HepG2 (cell line): ENCODE data around the gene ZNRF3. TPM values are rescaled to one million over a fixed set of nuclear protein-coding genes. Genes with fewer than 3 reads are reported as not detected.

Experiments used
- BCL6 ChIP-seq: IDR thresholded peaks from 2 replicates; pipeline ENCODE4 v1.6.1; 2016; ENCODE audit warnings: missing genetic modification reagents, missing compliant biosample characterization
- BRD4 ChIP-seq: sonication (generic); formaldehyde crosslinking; IDR thresholded peaks from 2 replicates; pipeline ENCODE4 v1.4.0; 2020; ENCODE audit warnings: missing genetic modification reagents
- CCDC6 ChIP-seq: sonication (generic); formaldehyde crosslinking; IDR thresholded peaks from 2 replicates; pipeline ENCODE4 v1.8.1; 2022; ENCODE audit warnings: mild to moderate bottlenecking, missing genetic modification reagents, moderate library complexity
- CREM ChIP-seq, 2 experiments: sonication (generic) in 1 of 2; formaldehyde crosslinking in 1 of 2; IDR thresholded peaks; 2 replicates each; pipeline versions ENCODE4 v1.4.0 to v1.6.1; 2016 to 2020; ENCODE audit warnings: antibody characterized with exemption in 1 of 2, mild to moderate bottlenecking in 1 of 2, missing genetic modification reagents in 1 of 2
- HES4 ChIP-seq: sonication (generic); formaldehyde crosslinking; IDR thresholded peaks from 2 replicates; pipeline ENCODE4 v1.9.0; 2021; ENCODE audit warnings: mild to moderate bottlenecking, missing genetic modification reagents, borderline replicate concordance
- HNF4A ChIP-seq: sonication (generic); formaldehyde crosslinking; IDR thresholded peaks from 2 replicates; pipeline ENCODE4 v1.4.0; 2020; ENCODE audit warnings: missing genetic modification reagents
- HNF4G ChIP-seq, 2 experiments: sonication (generic) in 1 of 2; formaldehyde crosslinking in 1 of 2; IDR thresholded peaks; 2 replicates each; pipeline versions ENCODE4 v1.4.0 to v1.6.1; 2011 to 2020; ENCODE audit warnings: borderline replicate concordance in 2 of 2, low read depth in 2 of 2, mild to moderate bottlenecking in 2 of 2, low read length in 1 of 2, missing genetic modification reagents in 1 of 2, moderate library complexity in 1 of 2
- IKZF1 ChIP-seq: fragments of 450-650 bp; IDR thresholded peaks from 2 replicates; pipeline ENCODE4 v1.7.1; 2016
- KDM5A ChIP-seq: fragments of 200-600 bp; sonication (generic); IDR thresholded peaks from 2 replicates; pipeline ENCODE4 v1.7.0; 2018; ENCODE audit warnings: antibody characterized with exemption, mild to moderate bottlenecking, low read length, borderline replicate concordance
- KLF16 ChIP-seq, 2 experiments: sonication (generic) in 1 of 2; formaldehyde crosslinking in 1 of 2; IDR thresholded peaks; 2 replicates each; pipeline versions ENCODE4 v1.6.1 to v1.8.0; 2016 to 2023; ENCODE audit warnings: missing genetic modification reagents in 2 of 2, missing compliant biosample characterization in 1 of 2
- MEIS1 ChIP-seq: sonication (generic); formaldehyde crosslinking; IDR thresholded peaks from 2 replicates; pipeline ENCODE4 v1.9.0; 2021; ENCODE audit warnings: mild to moderate bottlenecking, missing genetic modification reagents, moderate library complexity, borderline replicate concordance
- NPAS2 ChIP-seq: sonication (generic); formaldehyde crosslinking; IDR thresholded peaks from 2 replicates; pipeline ENCODE4 v1.8.0; 2022; ENCODE audit warnings: mild to moderate bottlenecking, missing genetic modification reagents, borderline replicate concordance
- NR2C2 ChIP-seq: sonication (generic); formaldehyde crosslinking; IDR thresholded peaks from 2 replicates; pipeline ENCODE4 v1.4.0; 2020; ENCODE audit warnings: missing genetic modification reagents, mild to moderate bottlenecking, moderate library complexity, borderline replicate concordance
- PAF1 ChIP-seq: IDR thresholded peaks from 2 replicates; pipeline ENCODE4 v1.6.1; 2016; ENCODE audit warnings: missing genetic modification reagents, missing compliant biosample characterization
- RARA ChIP-seq: IDR thresholded peaks from 2 replicates; pipeline ENCODE4 v1.6.1; 2016; ENCODE audit warnings: missing genetic modification reagents, missing compliant biosample characterization
- RBAK ChIP-seq: sonication (generic); formaldehyde crosslinking; IDR thresholded peaks from 2 replicates; pipeline ENCODE4 v1.5.1; 2020; ENCODE audit warnings: mild to moderate bottlenecking, missing genetic modification reagents
- RFX1 ChIP-seq: fragments of 450-650 bp; IDR thresholded peaks from 2 replicates; pipeline ENCODE4 v1.6.1; 2017
- SNAI1 ChIP-seq: sonication (generic); formaldehyde crosslinking; IDR thresholded peaks from 2 replicates; pipeline ENCODE4 v1.5.0; 2020; ENCODE audit warnings: mild to moderate bottlenecking, missing genetic modification reagents, borderline replicate concordance
- TCF7L2 ChIP-seq: IDR thresholded peaks from 2 replicates; pipeline ENCODE4 v1.6.1; 2011; ENCODE audit warnings: mild to moderate bottlenecking, low read depth, low read length, moderate library complexity
- TOE1 ChIP-seq: sonication (generic); formaldehyde crosslinking; IDR thresholded peaks from 2 replicates; pipeline ENCODE4 v1.4.0; 2020; ENCODE audit warnings: mild to moderate bottlenecking, missing genetic modification reagents
- ZBTB43 ChIP-seq: sonication (generic); formaldehyde crosslinking; conservative IDR thresholded peaks from 2 replicates; pipeline ENCODE4 v1.4.0; 2020; ENCODE audit warnings: missing genetic modification reagents
- ZC3H13 ChIP-seq: sonication (generic); formaldehyde crosslinking; IDR thresholded peaks from 2 replicates; pipeline ENCODE4 v1.8.1; 2023; ENCODE audit warnings: mild to moderate bottlenecking, missing genetic modification reagents, moderate library complexity
- ZFP36L1 ChIP-seq: sonication (generic); formaldehyde crosslinking; IDR thresholded peaks from 2 replicates; pipeline ENCODE4 v1.8.0; 2022; ENCODE audit warnings: mild to moderate bottlenecking, missing genetic modification reagents, moderate library complexity
- ZNF331 ChIP-seq: sonication (generic); formaldehyde crosslinking; IDR thresholded peaks from 2 replicates; pipeline ENCODE4 v1.4.0; 2020; ENCODE audit warnings: missing genetic modification reagents
- ZNF547 ChIP-seq: sonication (generic); formaldehyde crosslinking; IDR thresholded peaks from 2 replicates; pipeline ENCODE4 v1.5.1; 2020; ENCODE audit warnings: mild to moderate bottlenecking, missing genetic modification reagents
- ZNF605 ChIP-seq: sonication (generic); formaldehyde crosslinking; IDR thresholded peaks from 2 replicates; pipeline ENCODE4 v1.8.0; 2022; ENCODE audit warnings: mild to moderate bottlenecking, missing genetic modification reagents
- polyA plus RNA-seq, 8 experiments: library from polyadenylated mRNA; depleted of rRNA in 3 of 8; stranded (reverse) in 7 of 8; unstranded in 1 of 8; fragments of >200 nt; fragmentation: Illumina TruSeq in 4 of 8; extraction: Trizol in 4 of 8; gene quantifications; 2 replicates each; pipeline versions ENCODE4 v1.2.1 to v1.2.3, GENCODE V29; 2011 to 2016; ENCODE audit warnings: low read depth in 4 of 8, missing spikeins in 1 of 8, mixed read lengths in 1 of 8; ENCODE audit not compliant: insufficient read depth in 1 of 8
- total RNA-seq, 5 experiments: library from RNA; depleted of rRNA; stranded (reverse); fragments of >200 nt; fragmentation: Illumina TruSeq; extraction: Trizol; gene quantifications; 2 replicates each; pipeline ENCODE4 v1.2.3, GENCODE V29; 2016; ENCODE audit warnings: low read depth in 1 of 5
- TF ChIP-seq, protein P1 (sequence below): sonication (generic); formaldehyde crosslinking; IDR thresholded peaks from 2 replicates; pipeline ENCODE4 v1.9.0; 2022; ENCODE audit warnings: low read depth, missing genetic modification reagents
- TF ChIP-seq, protein P2 (sequence below): sonication (generic); formaldehyde crosslinking; IDR thresholded peaks from 2 replicates; pipeline ENCODE4 v1.5.1; 2020; ENCODE audit warnings: mild to moderate bottlenecking, missing genetic modification reagents, borderline replicate concordance

ZNRF3 gene
- total and polyA plus RNA-seq, 2 of the 13 experiments (the other 11 are each of a cell fraction or from before 2014, with no cell fraction given) = 20.3 to 36.7 TPM

DNA sequence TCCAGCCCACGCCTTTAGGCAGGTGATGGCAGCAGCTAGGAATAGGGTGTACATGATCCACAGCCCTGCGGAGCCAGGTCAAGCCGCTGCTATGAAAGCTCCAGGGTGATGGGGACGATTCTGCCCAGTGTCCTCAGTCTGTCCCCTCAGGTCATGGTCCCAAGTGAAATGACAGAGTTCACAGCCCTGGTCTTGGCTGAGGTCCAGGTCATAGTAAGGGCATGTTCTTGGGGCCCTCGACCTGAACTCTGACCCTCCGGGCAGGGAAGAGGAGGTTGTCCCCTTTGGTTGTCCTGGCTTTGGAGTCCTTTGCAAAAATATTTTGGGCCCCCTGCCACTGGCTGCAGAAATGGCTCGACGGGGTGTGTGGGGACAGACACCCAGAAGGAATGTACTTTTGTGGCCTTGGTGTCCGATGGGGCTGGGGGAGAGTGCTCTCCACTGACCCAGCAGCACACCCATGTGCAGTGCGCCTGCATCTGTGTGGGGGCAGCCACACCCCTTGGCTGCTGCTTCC, 170.9 kb downstream of the ZNRF3 start (continued):
- TF ChIP-seq RARA (CRISPR knock-in tag) (peak; percentile 72), IKZF1 (no peak), RBAK (no peak), NPAS2 (CRISPR knock-in tag) (no peak), HES4 (no peak), ZFP36L1 (CRISPR knock-in tag) (no peak), CREM (IDR thresholded peaks at IDR 0.05) (no peak), CREM (CRISPR knock-in tag; IDR thresholded peaks at IDR 0.05) (no peak), ZNF547 (0 out of 2 replicates have a peak, but pooled peaks have one; percentile 52), ZC3H13 (CRISPR knock-in tag) (peak; percentile 97), PAF1 (peak; percentile 46; the same call in 1 of the 2 replicates), ZBTB43 (no peak), CCDC6 (CRISPR knock-in tag) (no peak), ZNF605 (CRISPR knock-in tag) (0 out of 2 replicates have a peak, but pooled peaks have one; percentile 46), SNAI1 (no peak), KLF16 (CRISPR knock-in tag; IDR thresholded peaks at IDR 0.05) (no peak), KDM5A (no peak), MEIS1 (no peak), HNF4A (peak; percentile 76), TOE1 (CRISPR knock-in tag) (no peak), NR2C2 (CRISPR knock-in tag) (peak; percentile 76), RFX1 (no peak), BRD4 (no peak), ZNF331 (CRISPR knock-in tag) (no peak), HNF4G (IDR thresholded peaks at IDR 0.05; ENCODE audit: borderline replicate concordance, low read depth, low read length) (no peak), HNF4G (CRISPR knock-in tag; IDR thresholded peaks at IDR 0.05; ENCODE audit: borderline replicate concordance, low read depth) (peak; percentile 53; the same call in 1 of the 2 replicates), TCF7L2 (no peak), BCL6 (CRISPR knock-in tag) (0 out of 2 replicates have a peak, but pooled peaks have one; percentile 21)
- TF ChIP-seq, protein P1, sequence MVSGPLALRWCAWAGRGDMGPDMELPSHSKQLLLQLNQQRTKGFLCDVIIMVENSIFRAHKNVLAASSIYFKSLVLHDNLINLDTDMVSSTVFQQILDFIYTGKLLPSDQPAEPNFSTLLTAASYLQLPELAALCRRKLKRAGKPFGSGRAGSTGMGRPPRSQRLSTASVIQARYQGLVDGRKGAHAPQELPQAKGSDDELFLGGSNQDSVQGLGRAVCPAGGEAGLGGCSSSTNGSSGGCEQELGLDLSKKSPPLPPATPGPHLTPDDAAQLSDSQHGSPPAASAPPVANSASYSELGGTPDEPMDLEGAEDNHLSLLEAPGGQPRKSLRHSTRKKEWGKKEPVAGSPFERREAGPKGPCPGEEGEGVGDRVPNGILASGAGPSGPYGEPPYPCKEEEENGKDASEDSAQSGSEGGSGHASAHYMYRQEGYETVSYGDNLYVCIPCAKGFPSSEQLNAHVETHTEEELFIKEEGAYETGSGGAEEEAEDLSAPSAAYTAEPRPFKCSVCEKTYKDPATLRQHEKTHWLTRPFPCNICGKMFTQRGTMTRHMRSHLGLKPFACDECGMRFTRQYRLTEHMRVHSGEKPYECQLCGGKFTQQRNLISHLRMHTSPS (CRISPR knock-in tag) = 0 out of 2 replicates have a peak, but pooled peaks have one; percentile 25
- TF ChIP-seq, protein P2, sequence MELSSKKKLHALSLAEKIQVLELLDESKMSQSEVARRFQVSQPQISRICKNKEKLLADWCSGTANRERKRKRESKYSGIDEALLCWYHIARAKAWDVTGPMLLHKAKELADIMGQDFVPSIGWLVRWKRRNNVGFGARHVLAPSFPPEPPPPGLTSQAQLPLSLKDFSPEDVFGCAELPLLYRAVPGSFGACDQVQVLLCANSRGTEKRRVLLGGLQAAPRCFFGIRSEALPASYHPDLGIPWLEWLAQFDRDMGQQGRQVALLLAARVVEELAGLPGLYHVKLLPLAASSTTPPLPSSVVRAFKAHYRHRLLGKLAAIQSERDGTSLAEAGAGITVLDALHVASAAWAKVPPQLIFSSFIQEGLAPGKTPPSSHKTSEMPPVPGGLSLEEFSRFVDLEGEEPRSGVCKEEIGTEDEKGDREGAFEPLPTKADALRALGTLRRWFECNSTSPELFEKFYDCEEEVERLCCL = no peak
